H1 (cell line): ENCODE data around the gene GOSR1. TPM values are rescaled to one million over a fixed set of nuclear protein-coding genes. Genes with fewer than 3 reads are reported as not detected.

Experiments used
- CTCF ChIA-PET: fragments of 300-600 bp; sonication (Branson Sonifier 250); formaldehyde crosslinking; loops from one replicate; lab custom pipeline; 2021; ENCODE audit not compliant: partially characterized antibody; lab: Charles Lee
- POLR2A ChIA-PET: fragments of 300-600 bp; sonication (Branson Sonifier 250); formaldehyde crosslinking; loops from one replicate; lab custom pipeline; 2021; ENCODE audit warnings: inconsistent platforms; ENCODE audit not compliant: partially characterized antibody; lab: Charles Lee
- DNase-seq, 2 experiments: peaks; one replicate each; pipeline versions ENCODE4 v3.0.0 to v3.0.0-alpha.2; 2010 to 2022; ENCODE audit warnings: low spot score in 2 of 2, low read depth in 1 of 2, mixed read lengths in 1 of 2
- FAIRE-seq: peaks from 2 replicates; lab custom pipeline; 2011; peaks lifted over from hg19 to GRCh38; lab: Jason Lieb, UNC
- H2AFZ ChIP-seq: 2 replicates; pipeline ENCODE4 v1.8.1; 2012; ENCODE audit warnings: low read length, inconsistent platforms
- H2AK5ac ChIP-seq: 2 replicates; pipeline ENCODE4 v1.6.1; 2013; ENCODE audit warnings: low read depth, low read length
- H2BK120ac ChIP-seq: replicated peaks from 2 replicates; pipeline ENCODE3; 2013; ENCODE audit warnings: low read depth, low read length, inconsistent platforms
- H2BK12ac ChIP-seq: 2 replicates; pipeline ENCODE4 v1.6.1; 2013; ENCODE audit warnings: low read depth, low read length
- H2BK15ac ChIP-seq: 2 replicates; pipeline ENCODE4 v1.6.1; 2013; ENCODE audit warnings: low read length
- H2BK20ac ChIP-seq: 2 replicates; pipeline ENCODE4 v1.6.1; 2013; ENCODE audit warnings: low read length
- H2BK5ac ChIP-seq: 2 replicates; pipeline ENCODE4 v1.6.1; 2013; ENCODE audit warnings: low read depth, low read length
- H3K14ac ChIP-seq: 2 replicates; pipeline ENCODE4 v1.6.1; 2013; ENCODE audit warnings: inconsistent platforms; ENCODE audit not compliant: insufficient read length
- H3K18ac ChIP-seq: 2 replicates; pipeline ENCODE4 v1.6.1; 2013; ENCODE audit warnings: low read length; ENCODE audit errors: extremely low read depth
- H3K23ac ChIP-seq: 2 replicates; pipeline ENCODE4 v1.6.1; 2013; ENCODE audit warnings: inconsistent platforms; ENCODE audit not compliant: insufficient read length
- H3K23me2 ChIP-seq: 2 replicates; pipeline ENCODE4 v1.6.1; 2013; ENCODE audit warnings: low read depth, low read length
- H3K27ac ChIP-seq: 2 replicates; pipeline ENCODE4 v1.6.1; 2011; ENCODE audit warnings: low read depth, low read length, inconsistent platforms
- H3K27me3 ChIP-seq, 4 experiments: replicated peaks in 1 of 4; 1 replicate in 1 of 4; 2 replicates in 3 of 4; pipeline versions ENCODE4 v1.6.1 to v1.8.1; 2011 to 2013; ENCODE audit warnings: low read length in 3 of 4, mild to moderate bottlenecking in 3 of 4, inconsistent platforms in 2 of 4, mixed read lengths in 2 of 4, moderate library complexity in 1 of 4; ENCODE audit not compliant: control insufficient read depth in 3 of 4, insufficient read depth in 3 of 4; ENCODE audit errors: extremely low read depth in 1 of 4
- H3K36me3 ChIP-seq, 4 experiments: 2 replicates each; pipeline versions ENCODE4 v1.6.1 to v1.8.1; 2011 to 2013; ENCODE audit warnings: mild to moderate bottlenecking in 4 of 4, low read length in 3 of 4, moderate library complexity in 2 of 4, control low read depth in 1 of 4, inconsistent platforms in 1 of 4; ENCODE audit not compliant: insufficient read depth in 4 of 4, control insufficient read depth in 2 of 4
- H3K4ac ChIP-seq: replicated peaks from 2 replicates; pipeline ENCODE3; 2013; ENCODE audit warnings: low read length, low read depth, mixed read lengths, inconsistent platforms; ENCODE audit not compliant: insufficient read length
- H3K4me1 ChIP-seq, 4 experiments: replicated peaks in 1 of 4; 1 replicate in 1 of 4; 2 replicates in 3 of 4; pipeline versions ENCODE4 v1.6.1 to v1.8.1; 2011 to 2013; ENCODE audit warnings: low read length in 3 of 4, inconsistent platforms in 2 of 4, mixed read lengths in 1 of 4; ENCODE audit not compliant: insufficient read depth in 4 of 4, control insufficient read depth in 3 of 4
- H3K4me2 ChIP-seq, 2 experiments: 2 replicates each; pipeline versions ENCODE4 v1.6.1 to v1.8.1; 2011 to 2013; ENCODE audit warnings: low read depth in 2 of 2, low read length in 2 of 2, control low read depth in 1 of 2, inconsistent platforms in 1 of 2, mild to moderate bottlenecking in 1 of 2; ENCODE audit not compliant: insufficient read depth in 1 of 2
- H3K4me3 ChIP-seq, 4 experiments: fragments of 200-600, 300-600 bp in 1 of 4; sonication (generic), shearing (Covaris generic), sonication (Bioruptor Twin) in 1 of 4; 2 replicates each; pipeline versions ENCODE4 v1.5.1 to v1.8.1; 2011 to 2016; ENCODE audit warnings: low read length in 4 of 4, low read depth in 3 of 4, control low read depth in 2 of 4, inconsistent platforms in 2 of 4, mild to moderate bottlenecking in 2 of 4, mixed read lengths in 1 of 4, moderate library complexity in 1 of 4; ENCODE audit not compliant: insufficient read depth in 2 of 4; ENCODE audit errors: extremely low read depth in 1 of 4
- H3K56ac ChIP-seq: replicated peaks from 2 replicates; pipeline ENCODE3; 2013; ENCODE audit warnings: low read depth, mild to moderate bottlenecking, mixed read lengths, low read length, inconsistent platforms; ENCODE audit not compliant: insufficient read length
- H3K79me1 ChIP-seq: 2 replicates; pipeline ENCODE4 v1.6.1; 2013; ENCODE audit warnings: low read depth, low read length, control low read depth
- H3K79me2 ChIP-seq, 2 experiments: 2 replicates each; pipeline versions ENCODE4 v1.6.1 to v1.8.1; 2012 to 2013; ENCODE audit warnings: low read length in 2 of 2, mild to moderate bottlenecking in 2 of 2, inconsistent platforms in 1 of 2; ENCODE audit not compliant: insufficient read depth in 2 of 2, control insufficient read depth in 1 of 2
- H3K9ac ChIP-seq, 4 experiments: replicated peaks in 1 of 4; 1 replicate in 1 of 4; 2 replicates in 3 of 4; pipeline versions ENCODE4 v1.6.1 to v1.8.1; 2011 to 2013; ENCODE audit warnings: low read depth in 3 of 4, low read length in 3 of 4, control low read depth in 2 of 4, mild to moderate bottlenecking in 2 of 4, moderate library complexity in 2 of 4, inconsistent platforms in 1 of 4; ENCODE audit errors: extremely low read depth in 1 of 4
- H3K9me3 ChIP-seq, 2 experiments: 2 replicates each; pipeline versions ENCODE4 v1.6.1 to v1.8.1; 2012 to 2013; ENCODE audit warnings: mild to moderate bottlenecking in 2 of 2, moderate library complexity in 2 of 2, control low read depth in 1 of 2, inconsistent platforms in 1 of 2, low read depth in 1 of 2, low read length in 1 of 2, mixed read lengths in 1 of 2; ENCODE audit not compliant: insufficient read depth in 2 of 2
- H4K20me1 ChIP-seq, 2 experiments: replicated peaks in 1 of 2; 2 replicates each; pipeline versions ENCODE3 to v1.8.1; 2011 to 2013; ENCODE audit warnings: inconsistent platforms in 2 of 2, low read length in 2 of 2, mild to moderate bottlenecking in 1 of 2; ENCODE audit not compliant: insufficient read depth in 2 of 2, control insufficient read depth in 1 of 2
- H4K5ac ChIP-seq: 2 replicates; pipeline ENCODE4 v1.6.1; 2013; ENCODE audit warnings: low read length, low read depth, mixed read lengths, inconsistent platforms; ENCODE audit not compliant: insufficient read length
- H4K8ac ChIP-seq: 2 replicates; pipeline ENCODE4 v1.8.0; 2013; ENCODE audit warnings: mild to moderate bottlenecking, moderate library complexity, low read length, inconsistent platforms; ENCODE audit not compliant: insufficient read depth; ENCODE audit errors: extremely low read depth
- H4K91ac ChIP-seq: replicated peaks from 2 replicates; pipeline ENCODE3; 2013; ENCODE audit warnings: low read length, mixed read lengths, inconsistent platforms; ENCODE audit not compliant: insufficient read length
- CBX5 ChIP-seq: fragments of 300-800, 300-1000 bp; sonication (generic); IDR thresholded peaks from 2 replicates; pipeline ENCODE4 v1.7.1; 2016; ENCODE audit warnings: antibody characterized with exemption, low read length, low read depth
- CTBP2 ChIP-seq: IDR thresholded peaks from 2 replicates; pipeline ENCODE4 v1.7.0; 2011; ENCODE audit warnings: borderline replicate concordance, mild to moderate bottlenecking, moderate library complexity, mixed read lengths, low read length; ENCODE audit not compliant: insufficient read depth, insufficient read length
- GTF2F1 ChIP-seq: IDR thresholded peaks from 2 replicates; pipeline ENCODE4 v1.6.1; 2012; ENCODE audit warnings: low read depth, low read length, improper control_type of control experiment, borderline replicate concordance
- MAFK ChIP-seq: IDR thresholded peaks from 2 replicates; pipeline ENCODE4 v1.6.1; 2012; ENCODE audit warnings: low read depth, mild to moderate bottlenecking, improper control_type of control experiment, low read length
- RFX5 ChIP-seq: IDR thresholded peaks from 2 replicates; pipeline ENCODE4 v1.6.1; 2011; ENCODE audit warnings: low read depth, low read length, improper control_type of control experiment, borderline replicate concordance
- SUZ12 ChIP-seq: fragments of 200-600 bp; sonication (generic); IDR thresholded peaks from 2 replicates; pipeline ENCODE4 v1.6.1; 2012; ENCODE audit warnings: mild to moderate bottlenecking, inconsistent platforms, low read length, moderate library complexity, mixed read lengths
- TAF1 ChIP-seq: IDR thresholded peaks from 2 replicates; pipeline ENCODE4 v1.6.1; 2011; ENCODE audit warnings: mild to moderate bottlenecking, low read depth, low read length
- TBP ChIP-seq: IDR thresholded peaks from 2 replicates; pipeline ENCODE4 v1.6.1; 2011; ENCODE audit warnings: low read depth, low read length, improper control_type of control experiment
- WGBS, 2 experiments: shearing (Covaris generic) in 1 of 2; methylation state at CpG; one replicate each; pipeline versions ENCODE4 v1.1.6 to v1.1.7; 2013 to 2015; ENCODE audit warnings: low lambda C conversion rate in 2 of 2, mixed read lengths in 2 of 2, inconsistent platforms in 1 of 2, low coverage in 1 of 2, missing lambda C conversion rate in 1 of 2; ENCODE audit not compliant: insufficient replicate concordance in 2 of 2, insufficient coverage in 1 of 2, insufficient read length in 1 of 2; ENCODE audit errors: extremely low coverage in 1 of 2, missing lambda C conversion rate in 1 of 2; 5-methylcytosine and 5-hydroxymethylcytosine counted together
- polyA plus RNA-seq, 7 experiments: library from polyadenylated mRNA; depleted of rRNA in 3 of 7; stranded (reverse) in 5 of 7; unstranded in 2 of 7; fragments of >200 nt in 5 of 7; fragments of 200-250 nt in 2 of 7; gene quantifications; 1 replicate in 5 of 7; 2 replicates in 1 of 7; 4 replicates in 1 of 7; pipeline versions ENCODE4 v1.2.1 to v1.2.3, GENCODE V29; 2011 to 2013; ENCODE audit warnings: missing spikeins in 2 of 7, mixed read lengths in 2 of 7
- total RNA-seq: library from RNA; stranded (reverse); fragmentation: NEBNext Ultra II Directional; extraction: Animal tissue kit (Norgen Biotek cat#: 25700); gene quantifications from 2 replicates; pipeline ENCODE4 v1.2.1, GENCODE V29; 2021
- TF ChIP-seq, protein P1 (sequence below): IDR thresholded peaks from 2 replicates; pipeline ENCODE4 v1.6.1; 2011; ENCODE audit warnings: low read length, improper control_type of control experiment
- TF ChIP-seq, protein P2 (sequence below), 3 experiments: IDR thresholded peaks; 1 replicate in 2 of 3; 2 replicates in 1 of 3; pipeline versions ENCODE4 v1.5.1 to v1.6.1; 2011; ENCODE audit warnings: low read length in 3 of 3, mild to moderate bottlenecking in 3 of 3, inconsistent platforms in 2 of 3, low read depth in 1 of 3, moderate library complexity in 1 of 3; ENCODE audit not compliant: insufficient read depth in 1 of 3; ENCODE audit errors: control extremely low read depth in 1 of 3

Gene GOSR1
- total and polyA plus RNA-seq, 2 of the 8 experiments (the other 6 are each of a cell fraction or from before 2014, with no cell fraction given): 9.2 to 43.3 TPM

DNA sequence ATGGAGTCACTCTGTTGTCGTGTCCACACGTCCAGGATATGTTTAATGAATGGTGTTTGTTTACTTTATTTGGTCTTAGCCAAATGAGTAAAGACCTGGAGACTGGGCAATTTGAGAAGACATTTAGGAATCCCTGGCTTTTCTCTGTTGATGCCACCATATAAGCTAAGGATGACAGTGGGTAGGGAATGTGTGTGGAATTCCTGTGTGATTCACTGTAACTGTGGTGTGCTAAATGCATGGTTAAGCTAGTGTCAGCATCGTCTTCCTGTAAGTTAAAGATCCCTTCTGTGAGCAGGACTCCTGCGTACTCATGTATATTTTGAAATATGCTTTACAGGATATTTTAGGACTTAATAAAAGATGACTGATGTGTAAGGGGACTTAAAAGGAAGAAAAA is 26.4 kb downstream of the GOSR1 start:
- Histone ChIP-seq H3K23ac (no peak overlapping the region), H4K5ac (no peak overlapping the region), H3K14ac (no peak overlapping the region), H3K4me2 (no peak overlapping the region), H3K79me1 (peaks cover 2% of the 10 kb centered on the region; the same call in 1 of the 2 replicates), H2BK12ac (no peak overlapping the region), H4K91ac (no peak overlapping the region), H2BK120ac (no peak overlapping the region), H3K4me1 (no peaks in the 10 kb centered on the region), H3K36me3 (peaks cover 0 to 21% (median 8%) of the 10 kb centered on the region in 4 experiments; a peak in 3 of 8 replicates), H4K8ac (no peak overlapping the region), H4K20me1 (no peaks in the 10 kb centered on the region), H3K4ac (no peak overlapping the region), H2AFZ (no peak overlapping the region), H3K9ac (no peak overlapping the region), H3K9me3 (no peaks in the 10 kb centered on the region), H2AK5ac (no peak overlapping the region), H2BK20ac (no peak overlapping the region), H2BK15ac (no peak overlapping the region), H3K18ac (no peak overlapping the region), H3K23me2 (no peaks in the 10 kb centered on the region), H3K56ac (no peak overlapping the region), H3K27ac (no peak overlapping the region), H3K4me3 (no peak overlapping the region), H3K27me3 (no peaks in the 10 kb centered on the region), H3K79me2 (no peaks in the 10 kb centered on the region; a peak in 1 of 4 replicates), H2BK5ac (no peak overlapping the region)
- WGBS, 2 experiments: 98% methylated on average over 4 of the region's 4 CpGs; no CpG with 5 or more reads in 1 of the 2 experiments
- POLR2A ChIA-PET: no interaction called here
- DNase-seq: no peak
- CTCF ChIA-PET: interaction anchor here (0.9 kb wide), 1 partner anchor 52 kb away, joined by 3 read pairs; no protein-coding TSS in a partner anchor
- FAIRE-seq: no peak
- no peak for TF ChIP-seq CTBP2
- no peak for TF ChIP-seq CBX5
- TF ChIP-seq, protein P1, sequence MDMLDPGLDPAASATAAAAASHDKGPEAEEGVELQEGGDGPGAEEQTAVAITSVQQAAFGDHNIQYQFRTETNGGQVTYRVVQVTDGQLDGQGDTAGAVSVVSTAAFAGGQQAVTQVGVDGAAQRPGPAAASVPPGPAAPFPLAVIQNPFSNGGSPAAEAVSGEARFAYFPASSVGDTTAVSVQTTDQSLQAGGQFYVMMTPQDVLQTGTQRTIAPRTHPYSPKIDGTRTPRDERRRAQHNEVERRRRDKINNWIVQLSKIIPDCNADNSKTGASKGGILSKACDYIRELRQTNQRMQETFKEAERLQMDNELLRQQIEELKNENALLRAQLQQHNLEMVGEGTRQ: no peak
- no peak for TF ChIP-seq TAF1
- TF ChIP-seq, protein P2, sequence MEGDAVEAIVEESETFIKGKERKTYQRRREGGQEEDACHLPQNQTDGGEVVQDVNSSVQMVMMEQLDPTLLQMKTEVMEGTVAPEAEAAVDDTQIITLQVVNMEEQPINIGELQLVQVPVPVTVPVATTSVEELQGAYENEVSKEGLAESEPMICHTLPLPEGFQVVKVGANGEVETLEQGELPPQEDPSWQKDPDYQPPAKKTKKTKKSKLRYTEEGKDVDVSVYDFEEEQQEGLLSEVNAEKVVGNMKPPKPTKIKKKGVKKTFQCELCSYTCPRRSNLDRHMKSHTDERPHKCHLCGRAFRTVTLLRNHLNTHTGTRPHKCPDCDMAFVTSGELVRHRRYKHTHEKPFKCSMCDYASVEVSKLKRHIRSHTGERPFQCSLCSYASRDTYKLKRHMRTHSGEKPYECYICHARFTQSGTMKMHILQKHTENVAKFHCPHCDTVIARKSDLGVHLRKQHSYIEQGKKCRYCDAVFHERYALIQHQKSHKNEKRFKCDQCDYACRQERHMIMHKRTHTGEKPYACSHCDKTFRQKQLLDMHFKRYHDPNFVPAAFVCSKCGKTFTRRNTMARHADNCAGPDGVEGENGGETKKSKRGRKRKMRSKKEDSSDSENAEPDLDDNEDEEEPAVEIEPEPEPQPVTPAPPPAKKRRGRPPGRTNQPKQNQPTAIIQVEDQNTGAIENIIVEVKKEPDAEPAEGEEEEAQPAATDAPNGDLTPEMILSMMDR (IDR thresholded peaks at IDR 0.05; ENCODE audit: control extremely low read depth in 1 of 3, insufficient read depth in 1 of 3, low read depth in 1 of 3, low read length in 3 of 3): no peak
- no peak for TF ChIP-seq RFX5
- no peak for TF ChIP-seq SUZ12
- TF ChIP-seq GTF2F1: no peak
- TF ChIP-seq MAFK: no peak
- TF ChIP-seq TBP: no peak
